Coronary artery (tissue), 2 donors: ENCODE results near the gene PARP12.

ENCODE experiments used
- DNase-seq: peaks from one replicate; pipeline ENCODE4 v3.0.0-alpha.2; 2017; ENCODE audit warnings: low spot score
- H3K27ac ChIP-seq, 2 donors: fragments of 200-600 bp; sonication (generic); one replicate each; pipeline ENCODE4 v1.5.1; 2016 to 2019
- H3K4me3 ChIP-seq: fragments of 200-600 bp; sonication (generic); 2 replicates; pipeline ENCODE4 v1.5.1; 2016; ENCODE audit warnings: mild to moderate bottlenecking, moderate library complexity
- CTCF ChIP-seq: fragments of 200-600 bp; sonication (generic); IDR thresholded peaks from one replicate; pipeline ENCODE4 v1.5.1; 2019; ENCODE audit warnings: antibody characterized with exemption

The PARP12 gene

GRCh38 chr7:140027858-140028257 lies 34.9 kb downstream of the PARP12 start:
- H3K4me3 ChIP-seq, result no peak overlapping the region
- H3K27ac ChIP-seq, result no peak overlapping the region
- no peak for TF ChIP-seq CTCF
- DNase-seq, result no peak

GRCh38 chr7:140026935-140027334 lies 35.8 kb downstream of the PARP12 start:
- no peak for DNase-seq
- Histone ChIP-seq H3K4me3 (no peak overlapping the region), H3K27ac (no peak overlapping the region)
- no peak for TF ChIP-seq CTCF

GRCh38 chr7:140025814-140026433 lies 36.8 kb downstream of the PARP12 start:
- DNase-seq, result no peak
- no peak for TF ChIP-seq CTCF
- Histone ChIP-seq H3K27ac (no peak overlapping the region), H3K4me3 (no peak overlapping the region)

- Histone ChIP-seq H3K4me3 (no peak overlapping the region), H3K27ac (no peak overlapping the region)
- no peak for DNase-seq
- no peak for TF ChIP-seq CTCF
Observed at GRCh38 chr7:140025241-140025640, 37.5 kb downstream of the PARP12 start.

- no peak for DNase-seq
- no peak overlapping the region for H3K27ac ChIP-seq
- no peak for TF ChIP-seq CTCF
- H3K4me3 ChIP-seq, result no peak overlapping the region
Observed at GRCh38 chr7:140024585-140024984, 38.2 kb downstream of the PARP12 start.

GRCh38 chr7:140023728-140024127 lies 39.0 kb downstream of the PARP12 start:
- TF ChIP-seq CTCF, result no peak
- no peak for DNase-seq
- H3K4me3 ChIP-seq, result no peak overlapping the region
- no peak overlapping the region for H3K27ac ChIP-seq

GRCh38 chr7:140022582-140023211 lies 40.1 kb downstream of the PARP12 start:
- DNase-seq, result no peak
- H3K27ac ChIP-seq, result no peak overlapping the region
- H3K4me3 ChIP-seq, result no peak overlapping the region
- no peak for TF ChIP-seq CTCF
